HEK293 (cell line): Measurements from ENCODE around the gene RAET1E.

Experiments used
- CTCF ChIP-seq: fragments of 450-650 bp; formaldehyde crosslinking; IDR thresholded peaks from 2 replicates; pipeline ENCODE4 v1.5.1; 2016; ENCODE audit warnings: missing biosample characterization, missing genetic modification characterization
- KLF1 ChIP-seq: fragments of 450-650 bp; formaldehyde crosslinking; IDR thresholded peaks from 2 replicates; pipeline ENCODE4 v1.5.1; 2016; ENCODE audit warnings: missing biosample characterization, missing genetic modification characterization
- PATZ1 ChIP-seq: fragments of 450-650 bp; formaldehyde crosslinking; IDR thresholded peaks from 2 replicates; pipeline ENCODE4 v1.5.1; 2016; ENCODE audit warnings: missing biosample characterization, missing genetic modification characterization
- ZBTB7A ChIP-seq: fragments of 450-650 bp; formaldehyde crosslinking; IDR thresholded peaks from 2 replicates; pipeline ENCODE4 v1.5.1; 2016; ENCODE audit warnings: low read depth, missing biosample characterization, missing genetic modification characterization
- ZNF292 ChIP-seq: fragments of 450-650 bp; formaldehyde crosslinking; IDR thresholded peaks from 2 replicates; pipeline ENCODE4 v1.5.1; 2016; ENCODE audit warnings: low read depth, missing biosample characterization, missing genetic modification characterization, borderline replicate concordance
- ZNF530 ChIP-seq: fragments of 450-650 bp; formaldehyde crosslinking; IDR thresholded peaks from 2 replicates; pipeline ENCODE4 v1.5.1; 2016; ENCODE audit warnings: low read depth, missing biosample characterization, missing genetic modification characterization

- TF ChIP-seq PATZ1 (tag by site-specific recombination) (no peak), ZNF292 (tag by site-specific recombination) (no peak), CTCF (tag by site-specific recombination) (no peak), KLF1 (tag by site-specific recombination) (no peak), ZBTB7A (tag by site-specific recombination) (no peak), ZNF530 (tag by site-specific recombination) (no peak)
These were observed 1.4 kb downstream of the RAET1E start for GRCh38 chr6:149896491-149896890.
